ENCODE data around the gene CHCHD4.

CHCHD4 gene

DNA sequence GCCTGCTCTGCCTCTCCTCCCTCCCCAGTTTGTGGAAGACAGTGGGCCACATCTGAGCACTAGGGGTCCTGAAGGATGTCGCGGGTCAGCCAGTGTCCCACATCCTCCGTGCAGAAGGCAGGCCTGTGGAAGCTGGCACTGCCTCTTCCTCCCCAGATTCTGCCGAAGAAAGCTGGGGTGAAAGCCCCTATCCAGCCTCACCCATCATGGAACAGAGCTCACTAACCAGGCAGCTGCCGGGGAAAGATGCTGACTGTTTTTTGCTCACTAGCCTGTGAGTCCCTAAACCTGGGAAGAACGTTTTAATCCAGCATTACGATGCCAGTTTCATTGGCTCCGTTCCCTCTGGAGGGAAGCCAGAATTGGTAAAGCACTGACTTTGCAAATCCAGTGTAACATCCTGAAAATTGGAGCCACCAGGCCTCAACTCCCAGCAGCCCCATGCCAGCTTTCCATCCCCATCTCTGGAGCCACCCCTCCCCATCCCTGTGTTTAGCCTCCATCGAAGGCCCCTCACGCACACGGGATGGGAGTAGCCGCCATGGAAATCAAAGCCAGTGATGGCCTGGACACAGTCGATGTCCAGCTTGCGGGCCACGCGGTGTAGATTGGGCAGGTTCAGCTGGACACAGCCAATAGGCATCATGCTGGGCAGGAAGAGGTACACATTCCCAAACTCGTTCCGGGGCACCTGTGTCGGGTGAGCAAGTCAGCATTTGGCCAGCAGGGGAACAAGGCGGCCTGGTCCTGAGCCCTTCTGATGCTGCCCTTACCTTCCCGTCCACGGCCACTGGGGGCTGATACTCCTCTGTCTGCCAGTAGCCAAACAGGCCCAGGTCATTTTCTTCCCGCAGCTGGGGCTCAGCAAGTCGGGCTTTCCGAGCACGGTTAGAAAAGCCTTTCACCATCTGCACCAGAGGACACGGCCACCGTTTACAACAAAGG, 23.6 kb upstream of the CHCHD4 start:
- DNase-seq = no peak

DNA sequence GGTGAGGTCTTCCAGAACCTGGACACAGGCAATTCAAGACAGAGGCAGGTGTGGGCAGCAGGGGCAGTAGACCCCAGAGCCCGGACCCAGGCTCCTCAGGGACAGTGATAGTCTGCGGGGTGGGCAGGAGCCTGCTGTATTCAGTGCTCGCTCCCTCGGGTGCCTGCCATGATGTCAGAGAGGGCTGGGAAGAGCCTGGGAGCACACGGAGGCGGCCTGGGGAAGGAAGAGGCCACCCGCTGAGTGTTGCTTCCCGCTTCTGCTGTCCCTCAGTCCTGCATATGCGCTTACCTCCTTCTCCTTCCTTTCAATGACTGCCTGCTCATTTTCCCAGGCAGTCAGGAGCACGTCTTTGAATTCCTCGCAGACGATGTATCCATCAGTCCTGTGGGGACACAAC, 22.9 kb upstream of the CHCHD4 start:
- no peak for DNase-seq

DNA sequence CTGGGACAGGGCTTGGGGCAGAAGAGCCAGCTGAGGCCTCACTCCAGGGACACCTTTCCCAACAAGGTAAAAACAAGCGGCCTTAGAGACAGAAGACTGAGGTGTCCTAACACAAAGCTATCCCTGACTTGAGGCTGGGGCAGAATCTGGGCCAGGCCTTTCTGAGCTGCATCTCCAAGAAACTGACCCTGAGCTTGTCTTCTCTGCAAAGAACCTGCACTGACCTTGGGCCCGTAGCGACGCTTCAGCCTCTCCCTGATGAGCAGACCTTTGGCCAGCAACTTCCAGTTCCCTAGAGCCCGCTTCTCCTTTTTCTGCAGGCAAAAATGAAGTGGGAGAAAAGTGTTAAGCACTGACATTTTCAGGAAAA, 22.4 kb upstream of the CHCHD4 start:
- DNase-seq = no peak

DNA sequence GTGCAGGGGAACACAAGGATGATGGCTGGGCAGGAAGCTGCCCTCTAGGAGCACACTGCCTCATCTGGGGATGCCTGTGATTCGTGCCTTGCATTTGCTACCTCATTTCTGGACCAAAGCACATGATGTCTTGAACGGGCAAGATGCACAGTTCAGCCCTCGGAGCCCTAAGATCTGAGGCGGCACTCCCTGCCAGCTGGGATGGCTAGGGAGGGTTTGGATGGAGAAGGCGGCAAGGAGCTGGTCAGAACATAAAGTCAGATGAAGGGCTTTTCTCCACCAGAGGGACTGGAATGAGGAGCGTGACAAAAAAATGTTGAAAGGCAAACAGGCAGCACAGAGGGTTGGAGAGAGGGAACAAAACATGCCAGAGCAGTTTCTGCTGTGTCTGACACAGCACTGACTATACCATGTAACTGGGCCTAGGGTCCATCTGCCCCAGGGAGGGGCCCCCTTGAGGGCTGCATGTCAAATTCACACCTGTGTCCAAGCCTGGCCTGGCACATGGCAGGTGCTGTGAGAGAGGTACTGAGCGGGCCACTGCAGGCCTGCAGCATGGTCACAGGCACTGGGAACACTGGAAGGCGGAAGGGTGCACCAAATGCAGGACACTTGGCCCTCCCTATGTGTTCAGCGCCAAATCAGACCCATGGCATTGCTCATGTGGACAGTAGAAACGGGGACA, 21.9 kb upstream of the CHCHD4 start:
- no peak for DNase-seq

DNA sequence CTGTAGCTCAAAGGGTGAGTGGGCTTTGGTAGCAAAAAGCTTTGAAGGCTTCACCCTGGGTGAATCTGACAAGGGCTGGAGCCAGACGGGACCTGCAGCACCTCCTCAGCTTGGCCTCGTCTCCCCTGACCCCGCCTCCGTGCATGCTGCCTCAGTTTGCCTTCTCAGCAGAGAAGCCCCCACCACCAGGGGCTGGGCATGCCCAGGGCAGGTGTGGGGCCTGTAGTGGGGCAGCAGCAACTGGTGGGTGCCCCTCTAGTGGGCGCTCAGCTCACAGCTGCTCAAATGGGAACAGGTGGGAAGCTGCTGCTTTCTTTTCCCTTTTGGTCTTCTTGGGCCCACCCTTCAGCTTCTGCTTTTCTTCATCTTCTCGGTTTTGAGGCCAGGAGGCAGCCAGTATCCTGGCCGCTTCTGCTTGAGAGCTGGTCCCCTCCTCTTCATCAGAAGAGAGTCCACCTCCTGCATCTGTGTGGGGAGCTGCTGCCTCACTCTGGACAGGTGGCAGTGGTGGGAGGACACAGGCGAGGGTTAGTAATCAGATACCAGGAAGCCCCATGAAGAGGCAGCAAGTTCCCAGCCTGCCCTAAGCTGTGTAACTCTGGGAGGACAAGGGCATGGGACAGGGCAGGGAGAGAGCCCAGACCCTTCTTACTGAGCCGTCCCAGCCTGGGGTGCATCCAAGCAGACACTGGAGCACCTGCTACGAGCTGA, 21.2 kb upstream of the CHCHD4 start:
- DNase-seq = no peak

DNA sequence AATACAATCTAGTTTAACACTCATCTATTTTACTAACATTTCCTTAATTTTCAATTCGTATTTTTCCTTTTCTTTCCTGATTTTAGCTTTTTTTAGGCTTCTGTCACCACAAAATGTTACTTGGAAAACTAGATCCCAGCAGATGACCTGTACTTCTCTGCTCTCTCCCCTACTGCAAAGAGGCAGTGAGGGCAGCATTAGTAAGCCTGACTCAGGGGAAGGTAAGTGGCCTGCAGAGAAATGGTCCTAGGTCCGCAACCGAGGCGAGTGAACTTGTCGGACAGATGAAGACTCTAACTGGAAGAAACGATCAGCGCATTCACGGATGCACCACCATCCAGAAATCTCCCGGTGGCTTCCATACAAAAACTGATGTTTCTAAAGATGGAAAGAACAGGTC, 20.6 kb upstream of the CHCHD4 start:
- DNase-seq = no peak

DNA sequence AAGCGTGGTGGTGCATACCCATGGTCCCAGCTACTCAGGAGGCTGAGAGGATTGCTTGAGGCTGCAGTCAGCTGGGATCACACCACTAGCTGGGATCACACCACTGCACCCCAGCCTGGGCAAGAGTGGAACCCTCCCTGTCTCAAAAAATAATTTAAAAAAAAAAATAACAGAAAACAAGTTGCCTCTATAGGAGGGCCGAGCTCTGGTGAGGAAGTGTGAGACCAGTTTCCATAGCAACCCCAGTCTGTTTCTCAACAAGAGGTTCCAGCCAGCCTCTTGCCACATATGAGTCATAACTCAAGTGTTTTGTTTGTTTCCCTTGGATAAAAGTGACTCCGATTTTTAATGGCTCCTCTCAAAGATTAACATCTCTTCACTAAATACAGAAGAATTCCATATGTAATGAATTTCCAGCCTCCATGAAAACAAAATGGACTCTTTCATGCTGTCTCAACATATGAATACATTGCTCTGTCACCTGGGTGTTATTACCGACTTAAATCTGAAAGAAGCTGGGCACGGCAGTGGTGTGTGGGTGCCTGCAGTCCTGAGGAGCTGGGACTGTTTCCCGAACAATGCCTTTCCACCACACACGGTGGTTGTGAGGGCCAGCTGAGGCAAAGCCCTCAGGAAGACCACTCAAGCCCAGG, 19.9 kb upstream of the CHCHD4 start:
- DNase-seq = no peak

DNA sequence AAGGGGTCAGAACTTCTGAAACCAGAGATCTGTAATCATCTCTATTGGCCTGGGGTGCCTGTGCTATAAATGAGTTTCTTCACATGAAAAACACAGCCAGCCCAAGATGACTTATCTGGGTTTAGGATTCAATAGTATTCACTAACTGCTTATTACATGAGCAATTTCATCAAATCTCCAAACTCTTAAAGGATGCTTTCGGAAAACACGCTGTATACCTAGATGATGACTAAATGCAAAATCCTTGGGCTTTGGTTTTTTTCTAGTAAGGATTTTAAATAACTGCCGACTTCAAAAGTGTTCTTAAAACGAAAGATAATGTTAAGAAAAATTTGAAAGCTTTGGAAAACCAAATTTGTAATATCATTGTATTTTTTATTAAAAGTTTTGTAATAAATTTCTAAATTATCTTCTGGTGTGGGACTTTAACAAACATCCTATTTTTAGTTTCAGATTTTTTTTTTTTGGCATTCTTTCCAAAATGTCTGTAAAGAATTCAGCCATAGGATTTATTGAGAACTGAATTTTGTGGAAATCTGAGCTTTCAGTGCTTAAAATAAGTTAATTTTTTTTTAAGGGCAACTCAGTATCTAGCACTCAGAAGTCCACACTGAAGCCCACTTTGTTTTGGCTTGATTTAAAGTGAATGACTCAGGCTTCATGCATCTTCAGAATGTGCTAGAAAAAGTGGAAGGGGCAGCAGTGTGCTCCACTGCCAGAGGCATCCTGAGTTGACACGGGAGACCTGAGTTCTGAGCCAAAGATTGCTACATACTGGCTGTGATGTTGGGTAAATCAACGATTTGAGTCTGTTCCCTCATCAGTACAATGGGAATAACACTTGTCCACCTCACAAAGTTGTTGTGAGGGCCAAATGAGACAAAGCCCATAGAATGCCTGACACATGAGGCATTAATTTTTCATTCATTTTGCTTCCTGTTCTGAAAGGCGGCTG, 18.9 kb upstream of the CHCHD4 start:
- DNase-seq = no peak

DNA sequence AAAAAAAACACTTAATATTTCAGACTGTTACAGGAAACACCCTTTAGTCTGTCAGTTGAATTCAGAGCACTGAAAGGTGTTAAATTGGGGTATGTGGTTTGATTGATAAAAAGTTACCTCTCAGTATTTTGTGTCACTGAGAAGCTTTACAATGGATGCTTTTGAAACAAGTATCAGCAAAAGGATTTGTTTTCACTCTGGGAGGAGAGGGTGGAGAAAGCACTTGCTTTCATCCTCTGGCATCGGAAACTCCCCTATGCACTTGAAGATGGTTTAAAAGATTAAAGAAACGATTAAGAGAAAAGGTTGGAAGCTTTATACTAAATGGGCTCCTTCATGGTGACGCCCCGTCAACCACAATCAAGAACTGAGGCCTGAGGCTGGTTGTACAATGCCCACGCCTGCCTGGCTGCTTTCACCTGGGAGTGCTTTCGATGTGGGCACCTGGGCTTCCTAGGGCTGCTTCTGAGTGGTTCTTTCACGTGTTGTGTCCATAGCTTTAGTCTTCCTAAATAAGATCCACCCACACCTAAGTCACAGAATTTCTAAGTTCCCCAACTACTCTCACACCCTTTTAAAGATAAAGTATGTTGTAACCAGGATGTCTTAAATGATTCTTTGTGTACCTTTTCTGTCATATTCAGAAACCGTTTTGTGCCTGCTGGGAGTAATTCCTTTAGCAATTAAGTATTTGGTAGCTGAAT, 18.0 kb upstream of the CHCHD4 start:
- DNase-seq = no peak

DNA sequence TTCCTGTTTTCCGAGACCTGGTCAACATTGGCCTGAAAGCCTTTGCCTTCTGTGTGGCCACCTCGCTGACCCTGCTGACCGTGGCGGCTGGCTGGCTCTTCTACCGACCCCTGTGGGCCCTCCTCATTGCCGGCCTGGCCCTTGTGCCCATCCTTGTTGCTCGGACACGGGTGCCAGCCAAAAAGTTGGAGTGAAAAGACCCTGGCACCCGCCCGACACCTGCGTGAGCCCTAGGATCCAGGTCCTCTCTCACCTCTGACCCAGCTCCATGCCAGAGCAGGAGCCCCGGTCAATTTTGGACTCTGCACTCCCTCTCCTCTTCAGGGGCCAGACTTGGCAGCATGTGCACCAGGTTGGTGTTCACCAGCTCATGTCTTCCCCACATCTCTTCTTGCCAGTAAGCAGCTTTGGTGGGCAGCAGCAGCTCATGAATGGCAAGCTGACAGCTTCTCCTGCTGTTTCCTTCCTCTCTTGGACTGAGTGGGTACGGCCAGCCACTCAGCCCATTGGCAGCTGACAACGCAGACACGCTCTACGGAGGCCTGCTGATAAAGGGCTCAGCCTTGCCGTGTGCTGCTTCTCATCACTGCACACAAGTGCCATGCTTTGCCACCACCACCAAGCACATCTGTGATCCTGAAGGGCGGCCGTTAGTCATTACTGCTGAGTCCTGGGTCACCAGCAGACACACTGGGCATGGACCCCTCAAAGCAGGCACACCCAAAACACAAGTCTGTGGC, 17.1 kb upstream of the CHCHD4 start:
- no peak for DNase-seq

DNA sequence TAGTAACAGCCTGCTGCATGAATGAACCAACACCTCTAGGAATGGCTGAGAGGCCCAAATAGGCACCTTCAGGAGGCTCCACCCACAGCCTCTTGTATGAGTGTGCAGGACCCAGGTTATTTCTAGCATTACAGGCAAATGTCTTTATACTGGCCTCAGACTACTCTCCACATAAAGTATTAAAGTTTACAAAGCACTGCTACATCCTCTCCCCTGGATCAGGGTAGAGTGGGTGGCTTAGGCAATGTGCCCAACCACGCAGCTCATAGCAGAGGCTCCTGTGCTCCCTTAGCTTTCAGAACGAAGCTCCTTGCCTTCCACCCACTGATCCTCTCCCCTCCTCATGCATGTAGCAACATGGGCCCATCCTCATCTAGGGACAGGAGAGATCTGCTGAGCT, 16.5 kb upstream of the CHCHD4 start:
- DNase-seq = no peak

DNA sequence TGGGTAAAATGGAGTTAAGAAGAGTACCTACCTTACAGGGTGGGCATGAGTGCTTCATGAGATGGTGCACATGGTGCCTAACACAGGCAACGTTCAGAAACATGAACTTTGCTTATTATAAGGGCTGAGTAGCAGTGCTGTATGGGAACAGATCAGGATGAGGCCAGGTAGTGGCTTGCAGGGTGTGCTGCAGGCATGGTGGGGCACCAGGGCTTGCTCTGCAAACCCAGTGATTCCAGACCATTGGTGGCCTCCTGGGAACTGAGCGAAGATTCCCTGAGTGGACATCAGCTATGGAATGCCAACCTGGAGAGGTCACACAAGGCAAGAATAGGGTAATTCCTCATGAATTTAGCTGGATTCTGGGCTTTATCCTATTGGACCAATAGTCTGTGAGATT, 16.0 kb upstream of the CHCHD4 start:
- DNase-seq = no peak

DNA sequence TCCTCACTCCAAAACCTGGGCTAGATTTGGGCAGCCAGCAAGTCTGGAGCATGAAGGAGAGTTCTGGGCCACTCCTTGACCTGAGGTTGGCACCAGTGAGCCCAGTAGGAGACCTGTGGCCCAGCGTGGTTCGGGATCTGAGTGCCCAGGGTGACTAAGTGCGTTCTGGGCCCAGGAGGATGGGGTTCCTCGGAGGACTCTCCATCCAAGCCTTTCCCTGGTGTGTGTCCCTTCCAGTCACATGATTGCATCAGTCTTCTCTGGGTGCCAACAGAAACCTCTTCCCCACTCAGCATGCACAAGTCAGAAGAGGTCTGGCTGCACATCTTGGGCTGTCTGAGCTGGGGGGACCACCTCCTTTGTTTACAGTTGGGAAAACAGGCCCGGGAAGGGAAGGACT, 15.1 kb upstream of the CHCHD4 start:
- DNase-seq = no peak

DNA sequence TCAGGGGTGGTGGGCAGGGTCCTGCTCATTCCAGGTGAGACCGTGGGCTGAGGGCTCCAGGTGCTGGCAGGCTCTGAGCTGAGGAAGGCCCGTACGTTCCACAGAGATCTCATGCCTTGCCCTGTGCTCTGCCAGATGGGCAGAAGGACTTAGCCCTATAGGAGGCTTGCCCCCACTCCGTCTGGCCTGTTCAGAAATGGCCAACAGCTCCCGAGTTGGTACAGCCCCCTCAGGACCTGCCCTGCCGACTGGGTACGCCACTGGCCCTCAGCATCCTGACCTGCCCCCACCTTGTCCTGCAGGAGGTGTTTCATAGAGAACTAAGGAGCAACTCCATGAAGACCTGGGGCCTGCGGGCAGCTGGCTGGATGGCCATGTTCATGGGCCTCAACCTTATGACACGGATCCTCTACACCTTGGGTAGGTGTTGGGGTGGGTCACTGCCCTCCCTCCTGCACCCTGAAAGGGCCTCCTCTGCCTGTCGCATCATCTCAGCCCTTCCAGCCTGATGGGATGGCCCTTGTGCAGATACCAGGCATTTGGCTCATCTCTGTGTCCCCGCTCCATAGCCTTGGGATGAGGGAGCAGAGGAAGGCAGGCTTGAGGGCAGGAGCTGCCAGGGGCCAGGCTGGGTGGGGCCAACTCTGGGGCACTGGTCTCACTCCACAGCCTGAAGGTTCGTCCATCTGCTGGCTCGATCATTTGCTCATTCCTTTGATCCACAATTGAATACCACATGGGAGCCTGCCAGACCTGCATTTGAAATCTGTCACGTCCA, 14.4 kb upstream of the CHCHD4 start:
- no peak for DNase-seq

DNA sequence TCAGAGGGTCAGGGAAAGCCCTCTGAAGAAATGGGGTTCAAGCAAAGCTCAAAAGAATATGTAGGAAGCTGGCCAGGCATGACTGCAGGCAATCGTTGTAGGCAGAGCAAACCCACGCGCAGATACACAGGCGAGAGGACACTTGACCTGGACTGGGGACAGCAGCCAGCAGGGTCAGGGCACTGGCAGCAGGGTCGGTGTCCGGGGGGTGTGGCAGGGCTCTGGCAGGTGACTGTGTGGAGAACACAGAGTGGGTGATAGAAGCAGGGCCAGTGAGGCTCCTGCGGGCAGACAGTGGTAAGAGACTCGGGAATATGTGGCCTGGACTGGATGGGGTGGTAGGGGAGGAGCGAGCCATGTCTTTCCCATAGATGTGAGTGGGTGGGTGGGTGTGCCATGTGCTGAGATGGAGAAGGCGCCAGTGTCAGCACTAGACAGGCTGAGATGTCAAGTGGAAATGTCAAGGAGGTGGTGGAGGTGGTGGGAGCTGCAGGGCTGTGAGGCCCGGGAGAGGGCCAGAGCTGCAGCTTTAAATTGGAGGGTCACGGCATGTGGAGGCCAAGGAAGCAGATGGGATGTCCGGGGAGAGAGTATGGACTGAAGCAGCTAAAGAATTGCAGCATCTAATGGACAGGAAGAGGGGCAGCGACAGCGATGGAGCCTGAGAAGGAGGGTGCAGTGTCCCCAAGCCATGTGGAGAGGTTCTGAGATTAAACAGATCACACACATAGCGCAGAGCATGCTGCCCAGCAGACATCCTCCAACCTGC, 13.6 kb upstream of the CHCHD4 start:
- DNase-seq = no peak

DNA sequence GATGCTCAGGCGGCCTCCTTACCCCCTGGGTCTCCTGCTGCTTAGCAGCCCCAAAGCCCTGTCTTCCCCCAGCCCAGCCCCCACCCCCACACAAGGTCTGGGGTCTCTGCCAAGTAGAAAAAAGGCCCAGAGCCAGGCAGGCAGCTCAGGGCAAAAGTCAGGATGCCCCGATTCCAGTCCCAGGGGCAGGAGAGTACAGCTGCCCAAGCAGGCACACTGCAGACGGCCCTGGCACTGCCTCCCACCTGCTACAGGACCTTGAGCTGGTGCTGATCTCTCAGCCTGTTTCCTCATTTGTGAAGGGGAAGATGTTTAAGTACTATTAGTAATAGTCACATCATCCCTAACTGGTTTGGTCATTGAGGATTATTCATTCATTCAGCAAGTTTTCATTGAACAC, 12.8 kb upstream of the CHCHD4 start:
- DNase-seq = no peak

DNA sequence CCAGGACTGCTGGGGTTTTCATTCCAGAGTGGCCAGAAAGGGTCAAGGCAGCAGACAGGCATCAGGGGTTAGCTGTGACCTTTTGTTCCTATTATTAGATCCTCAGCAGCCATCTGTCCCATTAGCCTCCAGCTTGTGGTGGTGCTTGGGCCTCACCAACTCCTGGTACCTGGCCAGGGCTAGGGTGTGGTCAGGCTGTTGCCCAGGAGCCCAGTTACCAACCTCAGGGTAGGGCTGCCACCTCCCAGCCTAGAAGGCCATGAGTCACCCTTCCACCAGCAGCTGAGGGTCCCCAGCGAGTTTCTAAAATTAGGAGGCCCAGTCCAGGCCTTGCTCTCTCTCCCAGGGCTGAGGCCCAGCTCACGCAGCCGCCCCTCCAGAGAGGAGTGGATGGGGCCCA, 12.3 kb upstream of the CHCHD4 start:
- no peak for DNase-seq

DNA sequence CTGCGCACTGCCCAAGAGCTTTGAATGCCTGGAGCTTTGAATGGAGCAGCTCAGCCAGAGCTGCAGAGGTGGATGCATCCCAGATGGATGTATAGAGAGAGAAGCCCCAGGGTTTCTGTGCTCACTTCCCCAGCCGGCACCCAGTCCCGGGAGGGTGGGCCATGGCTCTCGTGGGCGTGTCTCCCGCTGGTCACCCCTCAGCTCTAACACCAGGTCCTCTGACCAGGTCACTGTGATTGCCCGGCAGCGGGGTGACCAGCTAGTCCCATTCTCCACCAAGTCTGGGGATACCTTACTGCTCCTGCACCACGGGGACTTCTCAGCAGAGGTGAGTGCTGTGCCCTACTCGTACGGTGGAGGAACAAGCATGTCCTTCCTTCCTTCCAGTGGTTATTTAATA, 10.9 kb upstream of the CHCHD4 start:
- DNase-seq = no peak

DNA sequence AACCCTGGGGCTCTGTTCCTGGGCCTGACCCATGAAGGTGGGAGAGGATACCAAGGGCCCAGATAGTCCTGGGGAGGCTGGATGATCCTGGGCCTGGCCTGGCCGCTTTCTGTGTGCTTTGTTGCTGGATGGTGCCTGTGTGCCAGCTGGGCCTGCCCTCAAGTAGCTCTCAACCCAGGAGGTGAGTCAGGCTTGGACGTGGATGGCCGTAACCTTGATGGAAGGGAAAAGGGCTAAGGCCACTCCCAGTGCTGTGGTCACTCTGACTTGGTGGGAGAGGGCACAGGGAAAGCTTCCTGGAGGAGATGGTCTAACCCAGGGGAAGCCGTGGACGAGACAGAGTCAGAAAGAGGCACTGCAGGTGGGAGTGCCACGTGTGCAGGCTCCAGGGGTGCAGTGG, 9.6 kb upstream of the CHCHD4 start:
- no peak for DNase-seq
